HG03469 (cell line): ENCODE results near the gene TECTA.
"Not testable (repeated sequence)": the region's sequence is repeated elsewhere in the genome, so short reads cannot be mapped to it uniquely, and the experiment has no call there.

Experiments used
- ATAC-seq: cut with Tn5 transposase; IDR thresholded peaks from one replicate; pipeline ENCODE4 v1.9.1; 2021; ENCODE audit warnings: mild to moderate bottlenecking, moderate library complexity, moderate number of reproducible peaks; ENCODE audit not compliant: unreplicated experiment

TECTA gene

DNA sequence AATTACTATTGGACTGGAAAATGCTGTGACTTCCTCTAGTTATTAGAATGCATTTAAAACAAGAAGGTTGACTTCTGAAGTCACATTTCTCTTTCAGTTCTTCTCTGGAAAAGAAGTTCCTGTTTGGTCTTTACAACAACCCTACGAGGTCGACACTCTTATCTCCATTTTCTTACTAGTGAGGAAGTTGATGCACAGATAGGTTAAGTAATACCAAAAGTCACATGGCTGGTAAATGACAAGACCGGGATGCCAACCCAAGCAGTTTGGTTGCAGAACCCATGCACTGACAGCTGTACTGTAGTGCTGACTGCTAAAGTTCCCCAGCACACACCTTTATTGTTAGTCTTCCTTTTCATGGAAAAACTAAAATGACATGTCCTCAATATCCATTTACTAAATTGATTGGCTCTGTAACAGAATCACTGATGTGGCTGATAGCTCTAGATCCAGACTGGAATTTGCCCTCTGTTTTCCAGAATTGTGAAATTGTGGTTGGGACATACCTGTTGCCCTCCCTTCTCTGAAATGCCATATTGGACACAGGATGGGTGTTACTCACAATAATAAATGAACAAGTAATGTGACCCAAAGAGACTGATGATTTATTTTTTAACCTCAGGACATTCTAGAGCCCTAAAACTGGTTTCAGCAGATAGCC, 9.4 kb upstream of the TECTA start:
- no peak for ATAC-seq

DNA sequence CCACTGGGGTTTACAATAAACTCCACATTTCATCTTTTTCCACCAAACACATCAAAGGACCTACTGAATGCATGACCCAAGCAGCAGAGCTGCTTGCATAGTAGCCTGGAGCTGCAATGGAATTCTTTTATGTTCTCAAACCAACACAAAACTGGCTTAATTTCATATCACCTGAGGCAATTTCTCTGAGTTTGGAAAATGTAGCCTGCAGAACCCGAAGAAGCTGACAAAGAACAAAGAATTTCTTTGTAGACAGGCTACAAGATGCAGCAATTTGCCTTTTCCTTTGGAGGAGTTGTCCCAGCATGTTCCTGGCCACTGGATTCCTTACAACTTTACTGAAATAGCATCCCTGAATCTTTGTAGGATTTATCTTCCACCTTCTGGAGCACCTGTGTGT, 5.5 kb upstream of the TECTA start:
- ATAC-seq, result no peak

DNA sequence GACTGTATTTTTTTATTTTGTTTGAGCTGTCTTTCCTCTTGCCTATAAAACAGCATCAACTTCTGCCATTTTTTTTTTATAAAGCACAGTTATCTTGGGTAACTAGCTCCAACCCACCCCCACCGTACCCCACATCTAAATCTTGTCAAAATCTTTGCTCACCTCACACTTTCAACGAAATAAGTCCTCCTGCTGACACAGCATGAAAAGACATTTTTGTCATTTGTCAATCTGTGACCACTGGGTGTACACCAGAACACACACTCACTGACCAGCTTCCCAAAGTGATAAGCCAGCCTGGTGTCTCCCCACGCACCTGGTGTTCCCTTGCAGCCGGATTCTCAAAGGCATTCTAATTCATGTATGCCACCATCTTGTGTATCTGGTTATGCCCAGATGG, 1.7 kb upstream of the TECTA start:
- ATAC-seq, result no peak

DNA sequence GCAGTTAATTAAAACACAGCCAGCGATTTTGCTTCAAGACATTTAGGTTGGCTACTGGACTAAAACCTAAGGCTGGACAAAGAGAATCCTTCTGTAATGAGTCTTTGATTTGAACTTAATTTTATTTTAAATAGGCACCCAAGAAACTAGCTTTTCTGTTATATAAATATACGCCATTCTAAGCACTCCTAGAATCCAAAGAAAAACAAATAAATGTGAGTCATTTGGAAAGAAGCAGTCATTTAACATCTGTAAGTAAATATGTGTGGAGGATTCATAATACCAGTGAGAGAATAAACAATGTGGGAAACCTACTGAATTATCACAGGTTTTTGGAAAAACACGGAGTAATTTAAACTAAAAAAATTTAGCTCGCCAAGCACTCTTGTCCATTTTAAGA, 1.2 kb upstream of the TECTA start:
- no peak for ATAC-seq

DNA sequence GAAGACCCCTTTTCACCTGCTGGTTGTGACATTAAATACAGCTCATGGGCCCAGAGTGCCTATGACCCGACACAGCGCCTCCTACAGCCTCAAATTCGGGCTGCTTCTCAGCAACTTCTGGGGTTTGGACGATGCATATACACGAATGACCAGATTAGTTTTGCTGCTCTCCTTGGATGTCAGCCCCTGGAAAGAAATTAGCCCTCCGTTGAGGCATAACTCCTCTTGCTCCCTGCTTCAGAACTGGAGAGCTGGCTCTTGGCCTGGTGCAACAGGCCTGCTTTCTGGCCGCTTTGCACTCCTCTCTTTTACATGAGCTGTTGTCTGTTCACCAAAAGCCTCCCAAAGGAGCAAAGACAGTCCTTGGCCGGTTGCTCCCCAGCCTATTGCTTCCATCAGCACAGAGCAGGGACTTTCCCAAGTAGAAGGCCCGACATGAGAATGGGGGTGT, 3.3 kb downstream of the TECTA start:
- ATAC-seq, result no peak

DNA sequence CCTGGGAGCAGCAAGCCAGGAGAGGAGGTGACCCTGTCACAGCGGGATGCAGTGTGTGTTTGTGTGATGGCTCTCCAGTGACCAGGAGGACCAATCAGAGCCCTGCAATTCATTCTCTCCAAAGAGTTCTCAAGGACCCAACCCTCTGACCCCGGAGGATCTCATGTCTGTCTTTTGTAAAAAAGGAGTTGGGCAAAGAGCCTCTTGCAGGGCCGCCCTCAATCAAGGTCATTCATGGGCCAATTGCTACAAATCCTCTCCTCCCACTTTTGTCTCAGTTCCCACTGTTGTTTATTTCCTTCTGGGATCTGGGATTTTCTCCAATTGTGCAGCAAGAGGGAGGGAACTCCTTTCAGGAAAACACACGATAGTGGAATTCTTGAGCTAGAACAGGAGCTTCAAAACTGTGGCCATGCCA, 4.0 kb downstream of the TECTA start:
- no peak for ATAC-seq

DNA sequence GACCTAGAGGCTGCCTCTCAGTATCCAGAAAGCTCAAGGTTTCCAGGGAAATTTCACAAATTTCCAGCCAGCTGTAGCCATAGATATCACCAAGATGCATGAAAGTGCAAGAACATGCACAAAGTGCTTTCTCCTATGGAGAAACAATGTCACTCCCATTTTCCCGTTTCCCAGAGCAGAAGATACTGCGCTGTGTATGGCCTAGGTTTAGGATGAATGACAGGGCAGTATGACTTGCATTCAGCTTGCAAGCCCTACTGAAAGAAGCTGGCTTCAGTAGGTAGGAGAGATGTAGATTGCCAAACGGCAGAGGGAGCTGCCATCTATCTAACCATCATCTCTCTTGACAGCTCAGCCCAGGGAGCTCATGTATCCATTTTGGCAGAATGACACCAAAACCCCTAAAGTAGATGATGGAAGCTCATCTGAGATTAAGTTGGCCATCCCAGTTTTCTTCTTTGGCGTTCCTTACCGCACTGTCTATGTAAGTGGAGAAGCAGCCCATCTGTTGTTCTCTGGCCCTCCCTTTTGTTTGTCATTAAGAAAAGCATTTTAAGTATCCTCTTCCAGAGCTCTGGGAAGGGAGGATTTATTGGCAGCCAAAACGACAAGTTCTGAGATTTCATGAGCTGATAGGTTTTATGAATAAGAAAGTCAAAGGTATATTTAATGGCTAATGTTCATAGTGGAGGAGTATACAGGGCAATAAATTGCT, 4.6 kb downstream of the TECTA start:
- no peak for ATAC-seq

DNA sequence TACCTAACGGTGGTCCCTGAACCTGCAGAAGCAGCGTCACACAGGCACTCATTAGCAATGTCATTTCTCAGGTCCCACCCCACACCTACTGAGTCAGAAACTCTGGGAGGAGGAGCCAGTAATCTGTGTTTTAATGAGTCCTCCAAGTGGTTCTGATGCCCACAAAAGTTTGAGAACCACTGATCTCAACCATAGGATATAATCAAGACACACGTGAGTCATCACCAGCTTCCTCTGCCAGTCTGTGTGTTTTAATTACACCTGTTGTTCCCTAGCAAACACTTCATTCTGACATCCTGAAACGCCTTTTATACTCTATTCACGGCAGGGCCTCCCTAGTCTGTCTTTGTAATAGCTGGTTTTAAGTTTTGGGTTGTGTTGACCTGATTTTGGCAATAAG, 5.8 kb downstream of the TECTA start:
- no peak for ATAC-seq

DNA sequence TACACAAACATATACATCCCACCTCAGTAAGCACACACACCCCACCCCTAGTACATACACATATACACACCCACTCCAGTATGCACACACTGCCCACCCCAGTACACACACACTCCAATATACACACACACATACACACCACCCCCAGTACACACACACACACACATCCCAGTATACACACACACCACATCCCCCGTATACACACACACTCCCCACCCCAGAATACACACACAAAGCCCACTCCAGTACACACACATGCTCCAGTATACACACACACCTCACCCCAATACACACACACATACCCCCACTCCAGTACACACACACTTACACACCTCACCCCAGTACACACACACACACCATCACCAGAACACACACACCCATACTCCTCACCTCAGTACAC, 7.4 kb downstream of the TECTA start:
- ATAC-seq, result no peak

DNA sequence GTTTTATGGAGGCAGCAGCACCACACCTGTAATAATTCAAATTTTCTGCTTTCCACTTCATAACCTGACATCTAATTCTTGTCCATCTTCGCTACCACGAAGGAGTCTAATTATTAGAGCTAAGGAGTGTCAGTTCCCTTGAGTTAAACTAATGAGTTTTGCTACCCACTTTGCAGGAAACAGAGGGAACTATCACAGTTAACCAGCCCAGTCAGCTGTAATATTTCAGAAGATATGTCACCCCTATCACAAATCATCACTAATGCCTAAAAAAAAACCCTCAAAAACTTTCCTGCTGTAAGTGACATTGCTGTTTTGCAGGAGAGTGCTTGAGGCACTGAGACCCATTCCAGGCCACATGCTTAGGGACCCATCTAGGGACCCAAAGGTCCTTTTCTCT, 8.4 kb downstream of the TECTA start:
- no peak for ATAC-seq

DNA sequence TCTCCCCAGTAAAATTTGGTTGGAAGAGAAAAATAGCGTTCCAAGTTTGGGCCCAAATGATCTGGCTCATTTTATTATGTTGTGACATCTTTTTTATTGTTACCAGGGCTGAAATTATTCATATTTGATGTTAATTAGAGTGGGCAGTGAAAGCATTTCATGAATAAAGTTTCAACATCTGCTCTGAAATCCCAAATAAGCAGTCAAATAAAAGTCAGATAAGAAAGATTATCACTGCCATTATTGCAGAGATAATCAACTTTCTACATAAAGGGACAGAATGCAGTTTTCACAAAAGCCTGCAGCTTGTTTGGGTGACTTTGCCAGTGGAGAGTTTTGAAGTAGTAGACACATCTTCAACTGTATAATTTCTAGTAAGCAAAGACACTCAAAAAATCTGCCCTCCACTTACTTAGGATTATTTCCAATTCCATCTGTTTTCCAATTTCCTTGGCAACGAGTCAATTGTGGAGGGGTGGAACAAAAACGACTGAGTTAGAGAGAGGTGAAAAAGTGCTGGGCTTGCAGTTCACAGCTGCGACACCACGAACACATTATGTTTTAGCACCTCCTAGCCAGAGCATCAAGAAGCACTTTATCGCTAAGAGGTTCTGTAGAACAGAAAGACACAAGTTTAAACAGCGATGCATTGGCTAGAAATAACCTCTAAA, 9.0 kb downstream of the TECTA start:
- ATAC-seq, result no peak

DNA sequence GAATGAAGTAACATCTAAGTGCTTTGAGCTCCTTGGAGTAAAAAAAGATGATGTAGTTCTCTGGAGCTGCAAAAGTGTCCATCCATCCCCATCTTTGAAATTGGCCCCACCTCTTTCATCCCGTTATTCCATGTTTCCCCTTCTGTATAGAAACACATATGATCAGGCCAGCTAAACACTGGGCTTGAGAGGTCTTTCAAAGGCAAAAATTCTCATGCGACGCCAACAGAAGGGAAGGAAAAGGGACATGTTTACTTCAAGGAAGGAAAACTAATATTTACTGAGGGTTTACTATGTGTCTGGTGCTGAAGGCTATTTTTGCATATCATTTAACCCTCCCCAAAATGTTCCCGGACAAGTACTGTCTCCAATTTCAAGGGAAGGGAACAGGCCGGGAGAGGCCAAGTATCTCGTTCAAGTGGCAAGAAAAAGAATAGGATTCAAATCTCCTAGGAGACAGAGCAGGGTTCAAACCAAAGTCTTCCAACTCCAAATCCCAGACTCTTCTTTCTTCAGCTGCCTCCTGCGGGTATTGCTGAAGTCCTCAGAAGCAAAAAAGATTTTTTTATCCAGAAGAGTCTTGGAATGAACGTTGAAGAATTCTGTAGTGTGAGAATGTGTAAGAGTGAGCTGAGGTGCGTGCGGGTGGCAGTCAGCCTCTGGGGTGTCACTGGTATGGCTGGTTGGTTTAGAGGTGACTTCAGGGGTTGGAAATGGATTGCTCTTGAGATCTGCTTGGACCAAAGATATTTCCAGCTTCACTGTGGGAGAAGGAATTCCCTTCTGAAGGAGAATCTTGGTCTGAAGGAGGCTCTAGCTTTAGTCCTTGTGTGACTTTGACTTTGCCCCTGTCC, 10.1 kb downstream of the TECTA start:
- no peak for ATAC-seq

DNA sequence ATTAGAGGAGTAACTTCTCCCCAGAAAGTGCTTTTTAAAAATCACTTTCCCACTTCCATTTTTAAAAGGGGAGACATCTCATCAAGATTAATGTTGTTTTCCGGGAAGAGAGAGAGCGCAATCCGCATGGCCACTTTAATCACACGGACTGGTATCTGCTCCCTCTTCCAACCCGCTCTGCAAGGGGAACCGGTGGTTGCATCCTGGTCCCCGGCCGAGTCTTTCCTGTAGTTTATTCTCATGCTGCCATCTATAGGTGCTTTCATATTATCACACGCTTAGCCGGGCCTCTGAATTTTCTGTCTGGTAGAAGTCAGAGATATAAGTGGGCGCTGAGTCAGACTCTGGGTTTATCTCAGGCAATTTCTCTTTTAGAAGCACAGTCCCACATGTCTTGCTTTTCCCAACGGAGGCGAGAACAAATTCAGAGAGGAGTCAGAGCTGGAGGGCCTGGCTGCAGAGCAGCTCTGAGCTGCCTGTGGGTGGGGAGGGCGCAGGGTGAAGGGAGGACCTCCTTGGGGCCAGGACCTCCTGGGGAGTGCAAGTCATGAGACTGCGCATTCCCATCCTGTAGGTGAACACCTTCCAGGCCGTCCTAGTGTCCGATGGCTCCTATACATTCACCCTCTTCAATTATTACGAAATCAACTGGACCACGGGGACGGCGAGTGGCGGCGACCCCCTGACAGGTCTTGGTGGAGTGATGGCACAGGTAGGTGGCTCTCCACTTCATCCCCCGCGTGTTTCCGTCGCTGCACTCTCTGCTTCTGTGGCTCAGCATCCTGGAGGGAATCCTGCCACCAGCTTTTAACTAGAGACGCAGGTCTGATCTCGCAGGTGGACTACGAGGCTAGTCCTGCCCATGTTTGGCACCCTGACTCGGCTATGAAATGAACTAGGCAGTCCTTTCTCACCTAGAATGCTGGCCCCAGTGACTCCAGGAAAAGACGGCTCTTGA, 11.7 kb downstream of the TECTA start:
- ATAC-seq, result no peak

DNA sequence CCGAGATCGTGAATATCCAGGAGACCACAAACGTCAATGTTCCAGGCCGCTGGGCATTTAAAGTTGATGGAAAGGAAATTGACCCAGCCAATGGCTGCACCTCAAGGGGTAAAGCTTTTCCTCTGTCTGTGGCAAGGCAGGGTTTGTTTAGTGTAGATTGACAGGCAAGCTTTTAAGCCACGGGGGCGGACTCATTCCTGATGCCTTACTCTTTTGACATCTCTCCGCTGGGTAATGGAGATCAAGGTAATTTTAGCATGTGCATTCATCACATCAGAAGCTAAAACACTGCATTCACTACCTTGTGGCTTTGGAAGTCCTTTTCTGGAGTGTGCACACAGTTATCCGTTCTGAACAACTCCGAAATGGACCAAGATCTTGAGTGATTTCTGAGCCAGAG, 12.6 kb downstream of the TECTA start:
- no peak for ATAC-seq

DNA sequence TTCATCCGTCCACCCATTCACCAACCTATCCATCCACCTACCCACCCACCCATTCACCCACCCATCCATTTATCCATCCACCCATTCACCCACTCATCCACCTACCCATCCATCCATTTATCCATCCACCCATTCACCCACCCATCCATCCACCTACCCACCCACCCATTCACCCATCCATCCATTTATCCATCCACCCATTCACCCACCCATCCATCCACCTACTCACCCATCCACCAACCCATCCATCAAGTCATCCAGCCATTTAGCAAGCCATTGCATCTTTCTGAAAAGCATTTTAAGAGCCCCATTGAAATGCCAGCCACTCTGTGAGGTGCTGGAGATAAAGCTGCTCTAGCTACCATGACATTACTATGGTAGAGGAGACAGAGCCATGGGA, 14.0 kb downstream of the TECTA start:
- ATAC-seq, result not testable (repeated sequence)

DNA sequence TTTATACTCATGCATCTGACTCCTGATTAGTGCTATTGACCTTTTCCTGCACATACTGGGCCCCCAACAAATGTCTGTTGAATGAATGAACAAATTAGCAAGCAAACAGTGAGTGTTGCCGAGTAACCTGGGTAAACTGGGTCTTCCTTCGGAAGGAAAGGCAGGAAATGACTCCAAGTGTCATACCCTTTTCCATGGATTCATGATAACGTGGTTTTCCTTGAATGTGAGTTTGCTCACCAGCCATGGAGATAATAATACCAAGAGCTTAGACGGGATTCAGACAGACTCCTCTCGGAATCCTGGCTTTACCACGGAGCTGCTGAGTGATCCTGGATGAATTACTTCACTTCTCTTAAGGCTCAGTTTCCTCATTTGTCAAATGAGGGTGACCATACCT, 16.7 kb downstream of the TECTA start:
- no peak for ATAC-seq

DNA sequence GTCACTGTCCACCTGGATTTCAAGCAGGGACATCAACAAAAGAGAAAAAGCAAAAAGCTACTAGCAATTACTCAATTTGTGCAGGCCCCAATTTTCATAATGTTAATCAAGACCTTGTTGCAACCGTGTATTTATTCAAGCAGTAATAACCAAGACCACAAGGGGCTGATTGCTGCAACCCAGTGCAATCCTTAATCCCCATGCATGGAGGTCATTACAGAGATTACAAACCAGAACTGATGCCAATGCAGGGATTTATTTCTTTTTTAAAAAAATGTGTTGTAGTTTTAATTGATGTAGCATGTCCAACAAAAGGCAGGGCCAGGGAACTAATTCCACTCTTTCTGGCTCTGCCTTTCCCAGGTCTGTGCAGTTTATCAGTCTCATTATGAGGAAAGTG, 18.4 kb downstream of the TECTA start:
- no peak for ATAC-seq

DNA sequence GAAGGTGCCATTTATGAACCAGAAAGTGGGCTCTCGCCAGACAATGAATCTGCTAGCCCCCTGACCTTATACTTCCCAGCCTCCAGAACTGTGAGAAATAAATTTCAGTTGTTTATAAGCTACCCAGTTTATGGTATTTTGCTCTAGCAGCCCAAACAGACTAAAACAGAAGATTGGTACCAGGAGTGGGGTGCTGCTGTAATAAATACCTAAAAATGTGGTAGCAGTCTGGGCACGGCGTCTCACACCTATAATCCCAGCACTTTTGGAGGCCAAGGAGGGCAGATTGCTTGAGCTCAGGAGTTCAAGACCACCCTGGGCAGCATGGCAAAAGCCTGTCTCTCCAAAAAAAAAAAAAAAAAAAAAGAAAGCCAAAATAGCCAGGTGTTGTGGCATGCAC, 21.3 kb downstream of the TECTA start:
- no peak for ATAC-seq

DNA sequence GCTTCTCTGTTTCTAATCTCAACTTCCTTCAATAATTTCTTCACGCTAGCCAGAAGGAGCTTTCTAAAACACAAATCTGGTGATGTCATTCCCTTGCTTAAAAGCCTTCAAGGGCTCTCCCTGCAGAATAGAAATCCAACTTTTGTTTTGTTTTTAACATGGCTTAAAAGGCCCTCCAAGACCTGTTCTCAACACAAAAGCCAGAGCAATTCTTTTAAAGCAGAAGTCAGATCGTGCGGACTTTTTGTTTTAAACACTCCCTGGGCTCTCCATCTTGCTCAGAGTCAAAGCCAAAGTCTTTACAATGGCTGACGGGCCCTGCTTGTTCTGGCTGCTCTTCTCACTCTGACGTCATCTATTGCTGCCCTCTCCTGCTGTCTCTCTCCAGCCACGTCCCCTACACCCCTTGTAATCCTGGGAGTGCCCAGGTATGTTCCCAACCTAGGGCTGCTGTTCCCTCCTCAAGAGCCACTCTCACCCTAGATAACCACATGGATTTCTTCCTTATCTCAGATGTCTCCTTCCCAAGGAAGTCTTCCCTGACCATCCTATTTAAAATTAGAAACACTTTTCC, 22.5 kb downstream of the TECTA start:
- no peak for ATAC-seq

DNA sequence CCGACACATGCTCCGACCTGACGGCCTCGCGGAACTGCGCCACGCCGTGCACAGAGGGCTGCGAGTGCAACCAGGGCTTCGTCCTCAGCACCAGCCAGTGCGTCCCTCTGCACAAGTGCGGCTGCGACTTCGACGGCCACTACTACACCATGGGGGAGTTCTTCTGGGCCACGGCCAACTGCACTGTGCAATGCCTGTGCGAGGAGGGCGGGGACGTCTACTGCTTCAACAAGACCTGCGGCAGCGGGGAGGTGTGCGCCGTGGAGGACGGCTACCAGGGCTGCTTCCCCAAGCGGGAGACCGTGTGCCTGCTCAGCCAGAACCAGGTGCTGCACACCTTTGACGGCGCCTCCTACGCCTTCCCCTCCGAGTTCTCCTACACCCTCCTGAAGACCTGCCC, 26.8 kb downstream of the TECTA start:
- no peak for ATAC-seq
